Neuronal stem cell (in vitro differentiated cells): ENCODE results near the gene CFAP251.

Experiments used
- DNase-seq: peaks from one replicate; pipeline ENCODE4 v3.0.0-alpha.2; 2013; ENCODE audit warnings: low spot score
- H2AFZ ChIP-seq: one replicate; pipeline ENCODE4 v1.6.1; 2013; ENCODE audit warnings: mild to moderate bottlenecking, low read length, inconsistent platforms
- H2AK5ac ChIP-seq: 2 replicates; pipeline ENCODE4 v1.6.1; 2013; ENCODE audit warnings: low read depth, mild to moderate bottlenecking, inconsistent platforms, low read length, moderate library complexity, mixed read lengths
- H2BK120ac ChIP-seq: 2 replicates; pipeline ENCODE4 v1.6.1; 2013; ENCODE audit warnings: low read depth, mild to moderate bottlenecking, inconsistent platforms, low read length, moderate library complexity, mixed read lengths
- H2BK12ac ChIP-seq: one replicate; pipeline ENCODE4 v1.6.1; 2013; ENCODE audit warnings: low read length, inconsistent platforms
- H2BK15ac ChIP-seq: 2 replicates; pipeline ENCODE4 v1.6.1; 2013; ENCODE audit warnings: mild to moderate bottlenecking, low read length, inconsistent platforms, mixed read lengths
- H2BK5ac ChIP-seq: one replicate; pipeline ENCODE4 v1.6.1; 2013; ENCODE audit warnings: inconsistent platforms, mild to moderate bottlenecking, low read length, moderate library complexity
- H3K14ac ChIP-seq: one replicate; pipeline ENCODE4 v1.6.1; 2013; ENCODE audit warnings: low read length, inconsistent platforms
- H3K18ac ChIP-seq: 2 replicates; pipeline ENCODE4 v1.6.1; 2013; ENCODE audit warnings: low read length, inconsistent platforms
- H3K23ac ChIP-seq: 2 replicates; pipeline ENCODE4 v1.6.1; 2013; ENCODE audit warnings: low read depth, mild to moderate bottlenecking, mixed read lengths, low read length, inconsistent platforms; ENCODE audit not compliant: poor library complexity
- H3K27ac ChIP-seq: replicated peaks from 3 replicates; pipeline ENCODE4 v1.5.1; 2013; ENCODE audit warnings: low read length, inconsistent platforms
- H3K27me3 ChIP-seq, 3 experiments: 2 replicates each; pipeline ENCODE4 v1.6.1; 2013; ENCODE audit warnings: low read length in 3 of 3, mild to moderate bottlenecking in 2 of 3, inconsistent platforms in 1 of 3, low read depth in 1 of 3, mixed read lengths in 1 of 3, moderate library complexity in 1 of 3; ENCODE audit not compliant: control insufficient read depth in 3 of 3, insufficient read depth in 3 of 3
- H3K36me3 ChIP-seq, 2 donors: replicated peaks in 1 of 2; 2 replicates each; pipeline ENCODE4 v1.6.1; 2013; ENCODE audit warnings: low read length in 2 of 2; ENCODE audit not compliant: control insufficient read depth in 2 of 2, insufficient read depth in 2 of 2
- H3K4ac ChIP-seq: 2 replicates; pipeline ENCODE4 v1.6.1; 2013; ENCODE audit warnings: inconsistent platforms, mild to moderate bottlenecking, low read length, moderate library complexity
- H3K4me1 ChIP-seq, 2 donors: 1 replicate in 1 of 2; 2 replicates in 1 of 2; pipeline ENCODE4 v1.6.1; 2013; ENCODE audit warnings: low read length in 2 of 2, low read depth in 1 of 2; ENCODE audit not compliant: control insufficient read depth in 2 of 2, insufficient read depth in 1 of 2
- H3K4me2 ChIP-seq: one replicate; pipeline ENCODE4 v1.6.1; 2013; ENCODE audit warnings: mild to moderate bottlenecking, low read length, inconsistent platforms; ENCODE audit not compliant: insufficient read depth, poor library complexity, severe bottlenecking
- H3K4me3 ChIP-seq, 2 donors: 2 replicates each; pipeline ENCODE4 v1.5.1; 2013; ENCODE audit warnings: low read length in 2 of 2, mild to moderate bottlenecking in 2 of 2, inconsistent platforms in 1 of 2, moderate library complexity in 1 of 2
- H3K79me1 ChIP-seq: one replicate; pipeline ENCODE4 v1.6.1; 2013; ENCODE audit warnings: low read depth, mild to moderate bottlenecking, inconsistent platforms, low read length, moderate library complexity
- H3K9ac ChIP-seq: one replicate; pipeline ENCODE4 v1.6.1; 2013; ENCODE audit warnings: mild to moderate bottlenecking, low read depth, low read length, inconsistent platforms; ENCODE audit not compliant: poor library complexity
- H3K9me3 ChIP-seq, 2 donors: replicated peaks in 1 of 2; 2 replicates each; pipeline versions ENCODE3 to v1.6.1; 2013; ENCODE audit warnings: low read length in 2 of 2, mild to moderate bottlenecking in 2 of 2, inconsistent platforms in 1 of 2, low read depth in 1 of 2, mixed read lengths in 1 of 2, moderate library complexity in 1 of 2; ENCODE audit not compliant: control insufficient read depth in 2 of 2, insufficient read depth in 1 of 2
- H4K8ac ChIP-seq: one replicate; pipeline ENCODE4 v1.6.1; 2013; ENCODE audit warnings: low read depth, mild to moderate bottlenecking, inconsistent platforms, low read length, moderate library complexity
- H4K91ac ChIP-seq: one replicate; pipeline ENCODE4 v1.6.1; 2013; ENCODE audit warnings: low read length, low read depth, mild to moderate bottlenecking, inconsistent platforms; ENCODE audit not compliant: poor library complexity
- WGBS, 2 donors: extraction: QIAGEN DNeasy Blood & Tissue Kit; methylation state at CpG; one replicate each; pipeline ENCODE4 v1.1.7; 2013; ENCODE audit warnings: missing lambda C conversion rate in 2 of 2, mixed read lengths in 1 of 2; ENCODE audit not compliant: insufficient read length in 2 of 2, insufficient replicate concordance in 1 of 2; ENCODE audit errors: extremely low coverage in 2 of 2; 5-methylcytosine and 5-hydroxymethylcytosine counted together

CFAP251 gene

DNA sequence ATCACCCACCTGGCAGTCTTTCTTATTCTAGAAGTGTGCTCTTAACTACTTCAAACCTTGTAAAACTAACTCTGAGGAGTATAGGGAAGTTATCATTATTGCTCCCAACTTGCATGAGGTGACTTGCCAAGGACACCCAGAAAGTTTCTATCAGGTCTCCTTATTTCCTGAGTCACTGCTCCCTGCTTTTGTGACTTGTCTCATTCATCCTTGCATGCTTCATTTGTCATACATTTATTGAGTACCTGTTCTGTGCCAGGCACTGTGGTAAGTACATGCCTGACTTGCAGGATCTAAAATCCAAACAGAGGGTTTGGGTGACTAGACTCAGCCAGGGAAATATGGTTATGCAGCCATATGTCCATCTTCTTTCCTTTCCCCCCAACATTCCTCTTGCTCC is 25.5 kb downstream of the CFAP251 start:
- Histone ChIP-seq H2BK12ac (no peak overlapping the region), H3K9me3 (peaks cover 0 to 10% of the 10 kb centered on the region in 2 donors), H2BK120ac (no peak overlapping the region), H3K4me3 (no peak overlapping the region), H2BK15ac (no peak overlapping the region), H2AK5ac (no peak overlapping the region), H3K4me1 (peaks cover 0 to 2% of the 10 kb centered on the region in 2 donors), H3K4ac (no peak overlapping the region), H3K79me1 (no peaks in the 10 kb centered on the region), H3K27me3 (peaks cover 0 to 2% (median 0%) of the 10 kb centered on the region in 3 experiments), H3K4me2 (no peak overlapping the region), H2BK5ac (no peak overlapping the region), H3K14ac (no peak overlapping the region), H4K8ac (no peak overlapping the region), H3K36me3 (peaks cover 0 to 2% of the 10 kb centered on the region in 2 donors), H2AFZ (no peak overlapping the region), H3K9ac (no peak overlapping the region), H3K23ac (no peak overlapping the region), H3K18ac (no peak overlapping the region), H3K27ac (no peak overlapping the region), H4K91ac (no peak overlapping the region)
- DNase-seq = no peak

DNA sequence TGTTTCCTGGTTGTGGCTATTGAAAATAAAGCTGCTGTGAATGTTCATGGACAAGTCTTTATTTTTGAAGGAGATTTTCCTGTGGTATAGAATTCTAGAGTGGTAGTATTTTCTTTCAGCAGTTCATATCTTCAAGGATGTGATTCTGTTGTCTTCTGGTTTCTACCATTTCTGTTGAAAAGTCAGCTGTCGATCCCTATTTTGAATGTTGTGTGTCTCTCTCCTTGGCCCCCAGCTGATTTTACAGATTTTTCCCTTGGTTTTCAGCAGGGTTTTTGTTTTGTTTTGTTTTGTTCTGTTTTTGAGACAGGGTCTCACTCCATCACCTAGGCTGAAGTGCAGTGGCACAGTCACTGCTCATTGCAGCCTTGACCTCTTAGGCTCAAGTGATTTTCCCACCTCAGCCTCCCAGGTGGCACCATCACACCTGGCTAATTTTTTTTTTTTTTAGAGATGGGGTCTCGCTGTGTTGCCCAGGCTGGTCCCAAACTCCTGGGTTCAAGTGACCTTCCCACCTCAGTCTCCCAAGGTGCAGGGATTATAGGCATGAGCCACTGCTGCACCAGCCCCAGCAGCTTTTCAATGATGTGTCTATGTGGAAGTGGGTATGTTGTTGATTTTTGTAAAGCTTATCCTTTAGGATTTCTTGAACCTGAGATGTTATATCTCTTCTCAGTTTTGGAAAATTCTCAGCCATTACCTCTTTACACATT is 28.1 kb downstream of the CFAP251 start:
- Histone ChIP-seq H2BK15ac (no peak overlapping the region), H3K79me1 (no peaks in the 10 kb centered on the region), H4K8ac (no peak overlapping the region), H3K36me3 (peaks cover 0 to 2% of the 10 kb centered on the region in 2 donors), H3K9me3 (peaks cover 0 to 10% of the 10 kb centered on the region in 2 donors), H3K27me3 (peaks cover 0 to 2% (median 0%) of the 10 kb centered on the region in 3 experiments), H2AK5ac (no peak overlapping the region), H2BK5ac (no peak overlapping the region), H3K4me1 (peaks cover 0 to 3% of the 10 kb centered on the region in 2 donors), H3K9ac (no peak overlapping the region), H3K4me2 (no peak overlapping the region), H2AFZ (no peak overlapping the region), H3K23ac (no peak overlapping the region), H4K91ac (no peak overlapping the region), H3K14ac (no peak overlapping the region), H3K4ac (no peak overlapping the region), H2BK120ac (no peak overlapping the region), H3K27ac (no peak overlapping the region), H3K4me3 (no peak overlapping the region), H2BK12ac (no peak overlapping the region), H3K18ac (no peak overlapping the region)
- DNase-seq = no peak
- no CpG with 5 or more reads among the region's 2 CpGs for WGBS, 2 donors

DNA sequence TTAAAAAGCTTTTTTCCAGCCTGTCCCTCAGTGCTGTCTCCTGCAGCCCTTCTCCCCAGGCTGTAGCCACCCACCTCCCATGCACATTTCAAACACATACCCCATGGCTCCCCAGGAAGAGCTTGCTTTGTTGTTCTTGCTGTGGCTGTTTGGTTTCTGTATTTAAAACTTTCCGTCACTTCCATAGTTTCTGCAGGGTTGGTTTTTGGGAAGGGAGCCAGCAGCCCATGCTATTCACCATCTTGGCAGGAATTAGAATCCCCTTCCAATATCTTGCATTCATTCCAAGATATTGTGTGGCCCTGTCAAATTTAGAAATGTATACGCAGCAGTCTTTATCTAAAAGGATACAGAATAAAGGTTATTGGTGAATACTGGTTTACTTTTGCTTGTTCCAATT is 29.6 kb downstream of the CFAP251 start:
- Histone ChIP-seq H3K36me3 (no peaks in the 10 kb centered on the region), H4K91ac (no peak overlapping the region), H2AK5ac (no peak overlapping the region), H3K18ac (no peak overlapping the region), H3K14ac (no peak overlapping the region), H3K79me1 (no peaks in the 10 kb centered on the region), H3K4me1 (peaks cover 0 to 3% of the 10 kb centered on the region in 2 donors), H3K9ac (no peak overlapping the region), H2BK5ac (no peak overlapping the region), H4K8ac (no peak overlapping the region), H3K27me3 (no peaks in the 10 kb centered on the region), H3K4ac (no peak overlapping the region), H2BK120ac (no peak overlapping the region), H3K23ac (no peak overlapping the region), H3K27ac (no peak overlapping the region), H2BK15ac (no peak overlapping the region), H3K4me2 (no peak overlapping the region), H2AFZ (no peak overlapping the region), H2BK12ac (no peak overlapping the region), H3K4me3 (no peak overlapping the region), H3K9me3 (peaks cover 0 to 10% of the 10 kb centered on the region in 2 donors)
- no CpG with 5 or more reads among the region's 2 CpGs for WGBS, 2 donors
- DNase-seq = no peak

DNA sequence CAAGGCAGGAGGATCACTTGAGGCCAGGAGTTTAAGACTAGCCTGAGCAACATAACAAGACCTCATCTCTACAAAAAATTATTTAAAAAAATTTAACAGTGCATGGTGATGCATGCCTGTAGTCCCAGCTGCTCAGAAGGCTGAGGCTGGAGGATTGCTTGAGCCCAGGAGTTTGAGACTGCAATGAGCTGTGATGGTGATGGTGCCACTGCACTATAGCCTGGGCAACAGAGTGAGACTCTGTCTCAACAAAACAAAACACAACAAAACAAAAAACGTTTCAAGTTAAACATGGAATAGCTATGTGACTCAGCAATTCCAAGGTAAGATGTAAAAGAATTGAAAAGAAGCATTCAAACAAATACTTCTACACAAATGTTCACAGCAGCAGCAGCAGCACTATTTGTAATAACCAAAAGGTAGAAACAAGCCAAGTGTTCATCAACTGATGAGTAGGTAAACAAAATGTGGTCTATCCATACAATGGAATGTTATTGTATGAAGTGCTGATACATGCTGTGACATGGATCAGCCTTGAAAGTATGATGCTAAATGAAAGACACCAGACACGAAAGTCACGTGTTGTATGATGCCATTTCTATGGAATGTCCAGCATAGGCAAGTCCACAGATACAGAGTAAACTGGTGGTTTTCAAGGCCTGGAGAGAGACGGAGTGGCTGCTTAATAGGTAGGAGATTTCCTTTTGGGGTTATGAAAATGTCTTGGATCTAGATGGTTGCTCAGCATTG is 31.4 kb downstream of the CFAP251 start:
- Histone ChIP-seq H2AK5ac (no peak overlapping the region), H3K36me3 (no peaks in the 10 kb centered on the region), H2BK120ac (no peak overlapping the region), H4K8ac (no peak overlapping the region), H2BK12ac (no peak overlapping the region), H3K9ac (no peak overlapping the region), H3K4me2 (no peak overlapping the region), H3K27me3 (no peaks in the 10 kb centered on the region), H3K18ac (no peak overlapping the region), H2BK5ac (no peak overlapping the region), H3K79me1 (no peaks in the 10 kb centered on the region), H3K23ac (no peak overlapping the region), H3K14ac (no peak overlapping the region), H3K4me3 (no peak overlapping the region), H2BK15ac (no peak overlapping the region), H3K9me3 (peaks cover 0 to 13% of the 10 kb centered on the region in 2 donors), H3K4me1 (peaks cover 0 to 3% of the 10 kb centered on the region in 2 donors), H3K27ac (no peak overlapping the region), H3K4ac (no peak overlapping the region), H2AFZ (no peak overlapping the region), H4K91ac (no peak overlapping the region)
- no peak for DNase-seq
- no CpG with 5 or more reads among the region's 4 CpGs for WGBS, 2 donors
